OCI-M2 (cell line): ENCODE measurements around the gene RAET1G.
"Not testable (repeated sequence)": the region's sequence is repeated elsewhere in the genome, so short reads cannot be mapped to it uniquely, and the experiment has no call there.

Experiments
- DNase-seq: peaks from one replicate; lab custom pipeline; 2025; ENCODE audit not compliant: unreplicated experiment; lab: John Stamatoyannopoulos, UW

RAET1G gene

DNA sequence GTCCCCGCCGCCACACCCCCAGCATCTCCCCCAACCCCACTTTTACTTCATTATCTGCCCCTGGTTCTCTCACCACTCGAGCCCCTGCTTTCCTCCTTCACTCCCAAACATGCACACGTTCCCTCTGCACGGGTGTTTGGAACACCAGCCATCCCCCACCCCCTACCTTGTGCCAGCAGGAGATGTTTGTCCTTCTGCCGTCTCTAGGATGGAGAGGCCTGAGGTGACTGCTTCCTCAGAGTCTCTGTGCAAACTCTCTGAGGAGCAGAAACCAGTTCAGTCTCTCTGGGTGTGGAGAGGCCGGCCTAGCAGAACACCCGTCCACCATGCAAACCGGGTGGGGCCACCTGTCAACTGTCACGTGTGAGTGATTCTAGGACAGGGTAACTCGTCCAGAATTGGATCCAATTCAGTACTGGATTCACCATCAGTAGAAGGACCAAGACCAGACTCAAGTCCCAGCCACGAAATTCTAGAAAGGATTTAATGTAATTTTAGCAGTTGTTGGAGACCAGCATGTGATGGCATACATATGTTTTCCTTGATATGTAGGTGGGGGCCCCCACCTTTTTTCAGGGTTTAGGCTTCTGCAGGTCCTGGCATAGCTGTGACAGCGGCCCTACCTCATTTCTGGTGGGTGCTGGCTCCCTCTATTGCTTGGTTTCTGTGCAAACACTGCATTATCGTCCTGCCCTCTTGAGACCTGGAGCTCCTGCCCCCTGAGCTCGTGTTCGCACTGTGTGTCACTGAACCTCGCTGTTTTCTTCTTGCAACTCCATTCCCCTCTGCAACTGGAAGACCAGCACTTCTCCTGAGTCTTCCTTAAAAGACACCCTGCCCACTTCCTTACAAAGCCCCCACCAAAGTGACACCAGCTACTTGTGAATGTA, 24.8 kb downstream of the RAET1G start, which contains the start of gene RAET1E:
RAET1E (minus strand) TSS at position 259 of the 890 bp plus-strand sequence. CDS start 7,212 bp downstream, outside the sequence.
- peak; percentile 9 for DNase-seq

DNA sequence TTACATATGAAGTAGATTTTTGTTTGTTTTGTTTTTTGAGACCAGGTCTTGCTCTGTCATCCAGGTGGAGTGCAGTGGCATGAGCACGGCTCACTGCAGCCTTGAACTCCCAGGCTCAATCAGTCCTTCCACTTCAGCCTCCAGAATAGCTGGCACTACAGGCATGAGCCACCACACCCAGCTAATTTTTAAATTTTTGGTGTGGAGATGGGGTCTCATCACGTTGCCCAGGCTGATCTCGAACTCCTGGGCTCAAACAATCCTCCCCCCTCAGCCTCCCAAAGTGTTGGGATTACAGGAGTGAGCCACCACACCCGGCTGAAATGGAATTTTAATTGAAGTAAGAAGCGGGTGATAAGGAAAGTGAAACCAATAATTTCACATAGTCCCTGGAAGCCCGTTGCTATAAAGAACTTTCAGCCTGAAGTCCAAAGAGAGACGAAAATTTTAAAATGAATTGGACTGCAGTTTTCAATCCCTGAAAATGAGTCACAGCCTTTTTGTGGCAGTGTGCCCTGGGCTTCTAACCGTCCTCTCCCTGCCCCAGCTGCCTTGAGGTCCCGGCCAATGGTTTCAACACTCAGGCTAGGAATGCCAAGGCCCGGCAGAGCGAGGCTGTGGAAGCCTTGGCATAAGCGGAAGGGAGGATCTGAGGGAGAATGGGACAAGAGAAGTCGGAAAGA, 25.8 kb downstream of the RAET1G start:
- no peak for DNase-seq

DNA sequence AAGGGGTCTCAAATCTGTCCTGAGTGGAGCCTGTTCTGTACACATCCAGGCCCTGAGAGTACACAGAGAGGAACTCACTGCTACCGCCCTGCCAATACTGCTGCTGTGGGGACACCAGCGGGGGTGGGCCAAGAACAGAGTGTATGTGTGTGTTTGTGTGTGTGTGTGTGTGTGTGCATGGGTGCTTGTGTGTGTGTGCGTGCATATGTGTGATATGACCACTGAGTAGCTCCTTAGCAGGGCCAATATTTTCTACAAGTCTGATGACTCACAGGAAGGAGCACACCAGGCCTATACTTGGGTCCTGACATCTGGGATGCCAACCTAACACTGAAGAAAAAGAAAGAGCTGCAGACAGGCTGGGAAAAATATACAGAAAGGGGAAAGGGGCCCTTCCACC, 26.4 kb downstream of the RAET1G start:
- no peak for DNase-seq

DNA sequence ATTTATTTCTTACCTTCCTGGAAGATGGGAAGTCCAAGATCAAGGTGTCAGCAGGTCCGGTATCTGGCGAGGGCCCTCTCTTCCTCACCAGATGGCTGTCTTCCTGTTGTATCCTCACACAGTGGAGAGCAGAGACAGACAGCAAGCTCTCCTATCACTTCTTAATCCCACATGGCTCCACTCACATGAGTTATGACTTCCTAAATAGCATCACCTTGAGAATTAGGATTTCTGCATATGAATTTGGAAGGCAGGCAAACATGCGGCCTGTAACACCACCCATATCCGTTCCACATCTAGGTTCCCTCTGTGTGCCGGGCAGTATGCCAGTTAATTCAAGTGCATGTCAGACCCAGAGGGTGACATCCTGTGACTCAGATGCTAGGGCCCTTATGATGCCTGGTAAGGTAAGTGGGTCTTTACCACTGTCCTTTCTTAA, 27.1 kb downstream of the RAET1G start:
- no peak for DNase-seq

DNA sequence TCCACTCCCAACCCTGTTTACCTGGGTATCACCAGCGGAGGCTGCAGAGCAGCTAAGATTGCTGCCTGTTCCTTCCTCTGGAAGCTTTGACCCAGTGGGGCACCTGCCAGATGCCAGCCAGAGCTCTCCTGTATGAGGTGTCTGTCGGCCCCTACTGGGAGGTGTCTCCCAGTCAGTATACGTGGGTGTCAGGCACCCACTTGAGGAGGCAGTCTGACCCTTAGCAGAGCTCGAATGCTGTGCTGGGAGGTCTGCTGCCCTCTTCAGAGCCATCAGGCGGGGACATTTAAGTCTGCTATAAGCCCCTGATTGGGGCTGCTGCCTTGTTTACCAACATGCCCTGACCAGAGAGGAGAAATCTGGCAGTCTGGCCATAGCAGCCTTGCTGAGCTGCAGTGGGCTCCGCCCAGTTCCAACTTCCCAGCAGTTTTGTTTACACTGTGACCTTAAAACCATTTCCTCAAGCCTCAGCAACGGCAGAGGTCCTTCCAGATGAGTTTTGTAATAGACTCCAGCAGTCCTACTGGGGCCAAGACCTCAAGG, 27.8 kb downstream of the RAET1G start:
- no peak for DNase-seq

DNA sequence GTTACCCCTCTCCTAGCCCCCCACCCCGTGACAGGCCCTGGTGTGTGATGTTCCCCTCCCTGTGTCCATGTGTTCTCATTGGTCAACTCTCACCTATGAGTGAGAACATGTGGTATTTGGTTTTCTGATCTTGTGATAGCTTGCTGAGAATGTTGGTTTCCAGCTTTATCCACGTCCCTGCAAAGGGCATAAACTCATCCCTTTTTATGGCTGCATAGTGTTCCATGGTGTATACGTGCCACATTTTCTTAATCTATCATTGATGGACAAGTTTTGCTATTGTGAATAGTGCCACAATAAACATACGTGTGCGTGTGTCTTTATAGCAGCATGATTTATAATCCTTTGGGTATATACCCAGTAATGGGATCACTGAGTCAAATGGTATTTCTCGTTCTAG, 31.1 kb downstream of the RAET1G start:
- DNase-seq: not testable (repeated sequence)

DNA sequence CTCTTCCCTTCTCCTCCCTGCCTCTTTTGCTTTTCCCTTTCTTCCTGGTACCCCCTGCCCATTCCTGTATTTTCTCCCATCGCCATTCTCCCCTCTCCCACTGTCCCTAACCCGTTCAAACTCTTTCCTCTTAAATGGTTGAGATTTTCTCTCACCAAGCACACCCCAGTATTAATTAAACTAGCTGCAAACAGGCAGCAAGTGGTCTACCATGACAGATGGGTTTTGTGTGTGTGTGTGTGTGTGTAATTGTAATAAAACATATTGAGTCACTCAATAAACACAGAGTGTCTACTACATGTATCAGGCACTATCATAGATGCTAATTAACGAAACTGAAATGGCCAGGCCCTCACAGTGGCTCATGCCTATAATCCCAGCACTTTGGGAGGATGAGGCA, 31.7 kb downstream of the RAET1G start:
- DNase-seq: no peak

DNA sequence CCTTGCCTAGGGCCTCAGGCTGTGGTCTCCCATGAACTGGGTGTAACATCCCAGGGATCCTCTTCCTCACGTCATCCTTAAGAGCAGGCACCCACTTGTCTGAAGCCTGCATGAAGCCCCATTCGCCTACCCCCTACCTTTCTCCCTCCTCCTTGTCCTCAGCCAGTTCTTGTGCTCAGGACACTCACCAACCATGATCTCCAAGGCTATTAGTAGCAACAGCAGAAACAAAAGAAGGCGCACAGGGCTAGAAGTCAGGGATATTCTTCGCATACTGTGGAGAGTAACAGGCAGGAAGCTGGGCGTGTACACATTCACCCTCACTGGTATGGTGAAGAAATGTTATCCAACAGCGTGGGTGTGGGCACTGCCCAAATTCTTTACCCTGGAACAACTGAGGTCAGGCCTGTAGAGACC, 32.3 kb downstream of the RAET1G start:
- no peak for DNase-seq

DNA sequence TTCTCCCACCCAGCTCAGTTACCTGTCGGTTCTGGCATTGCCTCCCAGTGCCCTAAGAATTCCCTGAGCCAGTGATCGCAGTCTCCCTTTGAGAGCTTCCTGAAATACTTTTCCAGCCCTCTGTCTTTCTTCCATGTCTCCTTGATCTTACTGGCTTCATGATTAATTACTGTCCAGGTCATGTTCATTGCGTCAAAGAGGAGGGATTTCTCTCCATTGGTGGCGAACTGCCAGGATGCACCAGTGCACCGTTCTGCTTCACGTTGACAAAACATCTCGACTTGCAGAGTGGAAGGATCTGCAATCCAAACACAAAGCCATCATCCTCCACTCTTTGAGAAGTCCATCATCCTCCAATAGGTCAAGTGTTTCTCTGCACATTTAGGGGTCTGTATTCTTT, 33.6 kb downstream of the RAET1G start:
- DNase-seq: no peak

DNA sequence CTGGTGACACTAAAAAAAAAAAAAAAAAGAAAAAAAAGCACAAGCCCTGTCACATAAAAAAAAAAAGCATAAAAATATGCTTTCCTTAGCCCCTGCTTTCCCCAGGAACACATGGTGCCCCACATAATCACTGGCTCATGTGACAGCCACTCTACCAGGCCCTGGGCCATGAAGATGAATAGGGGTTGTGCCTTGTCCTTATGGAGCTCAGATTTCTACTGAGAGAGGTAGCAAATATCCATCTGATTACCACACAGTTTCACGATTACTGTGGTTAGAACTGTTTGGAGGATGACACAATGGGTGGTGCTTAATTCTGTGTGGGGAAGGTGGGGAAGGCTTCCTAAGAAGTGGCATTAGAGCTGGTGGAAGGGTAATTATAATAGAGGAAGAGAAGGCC, 34.3 kb downstream of the RAET1G start:
- no peak for DNase-seq

DNA sequence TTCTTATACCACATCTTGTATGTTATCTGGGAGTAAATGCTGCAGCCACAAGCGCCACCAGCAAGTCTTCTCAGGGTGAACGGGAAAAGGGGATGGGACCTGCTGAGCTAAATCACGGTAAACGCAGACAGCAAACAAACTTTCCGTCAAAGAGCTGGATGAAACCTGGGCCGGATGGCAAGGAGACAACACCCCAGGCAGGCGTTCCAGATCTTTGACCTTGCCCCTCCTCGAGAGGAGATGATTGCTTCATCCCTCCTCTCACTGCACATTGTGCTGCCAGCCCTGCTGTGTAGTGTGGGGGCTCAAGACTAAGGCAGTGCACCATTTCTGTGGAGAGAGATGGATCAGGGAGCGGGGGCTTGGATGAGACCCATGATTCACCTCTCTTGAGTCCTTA, 34.8 kb downstream of the RAET1G start:
- DNase-seq: no peak

DNA sequence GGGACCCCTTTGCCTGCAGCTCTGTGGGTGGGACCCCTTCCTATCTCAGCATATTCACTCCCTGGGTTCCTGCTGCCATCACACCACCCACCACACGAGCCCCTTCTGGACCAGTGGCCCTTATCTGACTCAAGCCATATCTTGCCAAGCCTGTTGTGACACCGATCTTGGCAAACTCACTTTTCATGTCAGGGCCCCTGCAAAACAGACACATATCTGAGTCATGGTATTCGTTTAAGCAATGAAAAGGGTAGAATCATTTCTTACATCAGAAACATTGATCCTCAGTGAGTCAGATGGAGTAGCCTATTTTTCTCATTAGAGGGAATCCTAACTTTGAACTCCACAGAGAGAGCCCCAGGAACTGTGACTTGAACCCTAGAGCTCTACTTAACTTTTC, 35.6 kb downstream of the RAET1G start:
- DNase-seq: no peak

DNA sequence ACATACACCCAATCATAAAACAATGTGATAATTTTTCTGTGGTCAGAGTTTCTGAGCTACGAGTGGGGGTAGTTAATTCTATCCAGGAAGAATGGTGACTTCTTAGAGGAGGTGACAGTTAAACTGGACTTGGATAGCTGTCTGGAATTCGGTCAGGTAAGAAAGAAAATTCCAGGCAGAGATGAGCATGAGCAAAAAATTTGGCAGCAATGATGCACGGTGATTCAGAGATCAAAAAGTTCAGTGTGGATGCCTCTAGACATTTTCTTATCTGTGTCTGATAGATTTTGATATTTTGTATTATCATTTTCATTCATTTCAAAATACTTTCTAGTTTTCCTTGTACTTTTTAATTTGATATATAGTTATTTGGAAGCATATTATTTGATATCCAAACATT, 37.0 kb downstream of the RAET1G start:
- DNase-seq: no peak

DNA sequence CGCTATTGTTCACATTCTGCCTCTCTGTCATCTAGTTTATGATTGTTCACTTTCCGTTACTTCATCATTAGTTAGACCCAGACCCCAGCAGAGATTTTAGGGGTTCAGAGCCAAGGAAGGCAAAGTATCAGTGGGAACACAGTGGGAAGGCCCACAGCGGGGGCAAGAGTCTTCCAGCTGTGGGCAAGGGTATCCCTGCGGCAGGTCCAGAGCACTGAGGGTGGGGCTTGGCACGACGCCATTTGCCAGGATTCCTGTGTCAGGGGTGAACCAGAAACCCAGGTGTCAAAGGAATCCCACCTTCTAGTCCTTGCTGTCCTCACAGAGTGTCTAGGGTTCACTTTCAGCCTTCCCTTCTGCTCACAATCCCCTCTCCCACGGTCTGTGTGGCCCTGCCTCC, 38.3 kb downstream of the RAET1G start:
- no peak for DNase-seq

DNA sequence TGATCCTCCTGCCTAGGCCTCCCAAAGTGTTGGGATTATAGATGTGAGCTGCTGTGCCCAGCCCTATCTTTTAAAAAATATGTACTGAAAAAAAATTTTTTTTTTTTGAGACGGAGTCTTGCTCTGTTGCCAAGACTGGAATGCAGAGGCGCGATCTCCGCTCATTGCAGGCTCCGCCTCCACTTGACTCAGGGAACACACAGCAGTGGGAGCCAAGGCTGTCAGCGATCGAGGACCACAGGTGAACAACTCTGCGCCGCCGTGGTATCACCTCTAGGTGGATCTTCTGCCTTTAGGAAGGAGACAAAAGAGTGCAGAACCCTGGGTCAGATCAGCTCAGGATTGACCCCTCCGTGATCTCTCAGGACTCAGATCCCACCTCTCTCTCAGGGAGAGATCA, 38.7 kb downstream of the RAET1G start:
- no peak for DNase-seq

DNA sequence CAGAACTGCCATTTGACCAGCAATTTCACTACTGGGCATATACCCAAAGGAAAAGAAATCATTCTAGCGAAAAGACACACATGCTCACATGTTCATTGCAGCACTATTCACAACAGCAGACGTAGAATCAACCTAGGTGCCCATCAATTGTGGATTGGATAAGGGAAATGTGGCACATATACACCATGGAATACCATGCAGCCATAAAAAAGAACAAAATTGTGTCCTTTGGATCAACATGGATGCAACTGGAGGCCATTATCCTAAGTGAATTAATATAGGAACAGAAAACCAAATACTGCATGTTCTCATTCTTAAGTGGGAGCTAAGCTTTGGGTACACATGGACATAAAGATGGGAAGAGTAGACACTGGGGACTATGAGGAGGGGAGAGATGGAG, 41.1 kb downstream of the RAET1G start:
- no peak for DNase-seq

DNA sequence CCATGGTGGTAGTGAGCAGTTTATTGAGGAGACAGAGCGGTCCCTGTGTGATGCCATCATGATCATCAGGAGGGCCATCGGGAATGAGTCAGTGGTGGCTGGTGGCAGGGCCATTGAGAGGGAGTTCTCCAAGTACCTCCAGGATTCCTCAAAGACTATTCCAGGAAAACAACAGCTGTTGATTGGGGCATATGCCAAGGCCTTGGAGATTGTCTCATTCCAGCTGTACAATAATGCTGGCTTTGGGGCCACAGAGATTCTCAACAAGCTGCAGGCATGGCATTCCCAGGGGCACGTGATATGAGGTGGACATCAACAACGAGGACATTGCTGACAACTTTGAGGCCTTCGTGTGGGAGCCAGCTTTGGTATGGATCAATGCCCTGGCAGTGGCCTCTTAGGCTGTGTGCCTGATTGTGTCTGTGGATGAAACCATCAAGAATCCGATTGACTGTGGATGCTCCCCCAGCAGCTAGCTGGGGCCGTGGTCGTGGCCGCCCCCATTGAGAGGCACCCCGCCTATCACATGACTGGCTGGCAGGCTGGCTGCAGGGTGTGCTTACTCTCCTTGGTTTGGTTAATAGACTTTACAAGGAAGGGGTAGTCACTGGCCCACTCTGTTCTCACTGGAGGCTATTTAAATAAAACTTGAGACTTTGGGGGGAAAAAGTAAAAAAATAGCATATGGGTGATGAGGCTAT, 41.7 kb downstream of the RAET1G start:
- no peak for DNase-seq

DNA sequence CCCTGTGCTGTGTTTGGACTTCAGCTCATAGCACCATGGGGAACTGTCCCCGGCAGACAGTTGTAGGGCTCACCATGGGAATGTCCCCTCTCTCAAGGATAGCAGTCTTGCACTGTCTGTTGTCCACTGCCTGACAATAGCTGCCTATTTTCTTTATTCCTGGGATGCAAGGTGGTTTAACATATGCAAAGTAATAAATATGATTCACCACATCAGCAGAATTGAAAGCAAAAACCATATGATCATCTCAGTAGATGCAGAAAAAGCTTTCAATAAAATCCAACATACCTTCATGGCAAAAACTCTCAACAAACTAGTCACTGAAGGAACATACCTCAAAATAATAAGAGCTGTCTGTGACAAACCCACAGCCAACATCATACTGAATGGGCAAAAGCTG, 45.3 kb downstream of the RAET1G start:
- no peak for DNase-seq

DNA sequence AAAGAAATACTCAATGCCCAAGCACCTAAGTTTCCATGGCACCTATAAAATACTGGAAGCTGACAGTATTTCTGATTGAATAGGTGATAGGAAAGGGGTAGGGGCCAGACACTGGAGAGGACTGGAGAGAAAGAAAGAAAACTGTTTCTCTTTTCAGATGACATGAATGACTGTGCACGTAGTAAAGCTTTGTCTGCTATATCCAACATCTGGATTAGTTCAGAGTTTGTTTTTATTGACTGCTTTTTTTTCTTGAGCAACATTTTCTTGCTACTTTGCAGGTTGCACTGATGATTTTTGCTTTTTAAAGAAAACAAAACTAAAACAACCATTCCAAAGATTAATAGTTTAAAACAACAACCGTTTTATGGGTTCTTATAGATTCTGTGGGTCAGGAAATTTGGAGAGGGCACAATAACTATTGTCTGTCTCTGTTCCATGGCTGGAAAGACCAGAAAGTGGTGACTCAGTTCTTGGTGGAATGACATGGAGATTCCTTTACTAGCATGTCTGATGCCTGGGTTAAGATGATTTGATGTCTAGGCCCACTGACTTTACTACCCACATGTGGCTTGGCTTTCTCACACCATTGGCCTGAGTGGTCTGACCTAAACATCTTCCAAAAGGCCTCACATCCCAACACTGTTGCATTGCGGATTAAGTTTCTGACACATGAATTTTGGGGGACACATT, 46.5 kb downstream of the RAET1G start:
- no peak for DNase-seq

DNA sequence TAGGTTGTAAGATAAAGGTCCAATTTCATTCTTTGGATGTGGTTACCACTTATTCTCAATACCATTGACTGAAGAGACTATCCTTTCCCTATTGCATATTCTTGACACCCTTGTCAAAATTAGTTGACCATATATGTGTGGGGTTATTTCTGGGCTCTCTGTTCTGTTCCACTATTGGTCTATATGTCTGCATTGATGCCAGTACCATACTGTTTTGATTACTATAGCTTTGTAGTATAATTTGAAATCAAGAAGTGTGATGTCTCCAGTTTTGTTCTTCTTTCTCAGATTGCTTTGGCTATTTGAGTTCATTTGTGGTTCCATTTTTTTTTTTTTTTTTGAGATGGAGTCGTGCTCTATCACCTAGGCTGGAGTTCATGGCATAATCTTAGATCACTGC, 50.7 kb downstream of the RAET1G start:
- DNase-seq: no peak

DNA sequence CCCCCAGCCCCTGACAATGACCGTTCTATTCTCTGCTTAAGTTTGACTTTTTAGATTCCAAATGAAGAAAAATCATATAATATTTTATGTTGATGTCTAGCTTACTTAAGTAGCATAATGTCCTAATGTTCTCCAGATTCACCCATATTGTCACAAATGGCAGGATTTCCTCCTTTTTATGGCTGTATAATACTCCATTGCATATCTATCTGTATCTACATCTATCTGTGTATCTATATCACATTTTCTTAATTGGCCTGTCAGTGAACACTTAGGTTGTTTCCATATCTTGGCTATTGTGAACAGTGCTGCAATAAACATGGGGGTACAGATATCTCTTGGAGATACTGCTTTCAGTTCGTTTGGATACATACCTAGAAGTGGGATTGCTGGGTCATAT, 51.7 kb downstream of the RAET1G start:
- DNase-seq: no peak
